ENCODE data around the gene RGS7BP. TPM values are rescaled to one million over a fixed set of nuclear protein-coding genes. Genes with fewer than 3 reads are reported as not detected.

Gene RGS7BP
- polyA plus RNA-seq, 1 experiment = not detected

- Histone ChIP-seq H3K9me3 (ENCODE audit: control insufficient read depth, insufficient read depth, low read length) (no peaks in the 10 kb centered on the region; the same call in 1 of the 2 replicates), H3K4me3 (ENCODE audit: low read depth, low read length) (no peak overlapping the region), H3K27me3 (ENCODE audit: control insufficient read depth, insufficient read depth, low read length) (peaks cover 31% of the 10 kb centered on the region), H3K27ac (ENCODE audit: low read depth, low read length) (no peak overlapping the region)
- no peak for DNase-seq (ENCODE audit: low read depth, low spot score)
- POLR2A ChIA-PET = no interaction called here
- no peak for TF ChIP-seq CTCF (IDR thresholded peaks at IDR 0.05; ENCODE audit: low read depth, low read length)
- CTCF ChIA-PET = no interaction called here
Observed at GRCh38 chr5:64507264-64507605, 1.4 kb downstream of the RGS7BP start.

- CTCF ChIA-PET = interaction anchor here (1.5 kb wide), 1 partner anchor 103 kb away, joined by 3 read pairs; no protein-coding TSS in a partner anchor
- no peaks in the 10 kb centered on the region; the same call in 1 of the 2 replicates for H3K9me3 ChIP-seq (ENCODE audit: control insufficient read depth, insufficient read depth, low read length)
- peaks cover 28% of the 10 kb centered on the region for H3K27me3 ChIP-seq (ENCODE audit: control insufficient read depth, insufficient read depth, low read length)
- H3K27ac ChIP-seq (ENCODE audit: low read depth, low read length) = no peak overlapping the region
- POLR2A ChIA-PET = no interaction called here
- TF ChIP-seq CTCF (IDR thresholded peaks at IDR 0.05; ENCODE audit: low read depth, low read length) = no peak
- DNase-seq (ENCODE audit: low read depth, low spot score) = no peak
- H3K4me3 ChIP-seq (ENCODE audit: low read depth, low read length) = no peak overlapping the region
Observed at GRCh38 chr5:64509828-64510227, 4.0 kb downstream of the RGS7BP start.

DNA sequence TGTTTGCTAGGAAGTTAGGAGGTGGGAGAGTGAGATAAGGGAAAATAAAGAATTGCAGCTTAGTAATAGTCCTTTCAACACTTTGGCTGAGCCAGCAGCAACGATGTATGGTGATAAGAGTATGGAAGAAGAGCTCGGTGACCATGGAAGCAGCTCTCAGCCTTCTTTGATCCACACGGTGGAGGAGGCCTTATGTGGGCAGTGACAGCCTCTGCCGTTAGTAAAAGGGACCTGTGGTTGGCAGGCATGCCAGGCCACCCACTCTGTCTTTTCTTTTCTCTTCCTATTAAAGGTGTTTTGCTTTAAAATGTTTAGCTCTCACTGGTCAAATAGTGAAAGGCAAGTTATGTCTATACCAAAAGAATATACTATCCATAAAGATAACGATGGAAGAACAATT, 7.7 kb downstream of the RGS7BP start:
- POLR2A ChIA-PET = no interaction called here
- H3K27ac ChIP-seq (ENCODE audit: low read depth, low read length) = no peak overlapping the region
- no peaks in the 10 kb centered on the region for H3K9me3 ChIP-seq (ENCODE audit: control insufficient read depth, insufficient read depth, low read length)
- H3K4me3 ChIP-seq (ENCODE audit: low read depth, low read length) = no peak overlapping the region
- CTCF ChIA-PET = no interaction called here
- TF ChIP-seq CTCF (IDR thresholded peaks at IDR 0.05; ENCODE audit: low read depth, low read length) = no peak
- H3K27me3 ChIP-seq (ENCODE audit: control insufficient read depth, insufficient read depth, low read length) = no peaks in the 10 kb centered on the region
- DNase-seq (ENCODE audit: low read depth, low spot score) = no peak

- POLR2A ChIA-PET = no interaction called here
- Histone ChIP-seq H3K27me3 (ENCODE audit: control insufficient read depth, insufficient read depth, low read length) (no peaks in the 10 kb centered on the region), H3K27ac (ENCODE audit: low read depth, low read length) (no peak overlapping the region), H3K9me3 (ENCODE audit: control insufficient read depth, insufficient read depth, low read length) (no peaks in the 10 kb centered on the region), H3K4me3 (ENCODE audit: low read depth, low read length) (no peak overlapping the region)
- no peak for TF ChIP-seq CTCF (IDR thresholded peaks at IDR 0.05; ENCODE audit: low read depth, low read length)
- CTCF ChIA-PET = no interaction called here
- no peak for DNase-seq (ENCODE audit: low read depth, low spot score)
Observed at GRCh38 chr5:64514612-64515011, 8.8 kb downstream of the RGS7BP start.

GRCh38 chr5:64516216-64516615, 10.4 kb downstream of the RGS7BP start:
- no peaks in the 10 kb centered on the region for H3K9me3 ChIP-seq (ENCODE audit: control insufficient read depth, insufficient read depth, low read length)
- DNase-seq (ENCODE audit: low read depth, low spot score) = no peak
- no peak for TF ChIP-seq CTCF (IDR thresholded peaks at IDR 0.05; ENCODE audit: low read depth, low read length)
- H3K27ac ChIP-seq (ENCODE audit: low read depth, low read length) = no peak overlapping the region
- no peak overlapping the region for H3K4me3 ChIP-seq (ENCODE audit: low read depth, low read length)
- CTCF ChIA-PET = no interaction called here
- no peaks in the 10 kb centered on the region for H3K27me3 ChIP-seq (ENCODE audit: control insufficient read depth, insufficient read depth, low read length)
- POLR2A ChIA-PET = no interaction called here

All from AG04450 (cell line).